Superior temporal gyrus (tissue), 1 donor: Measurements from ENCODE around the gene PHACTR1.
"Not testable (repeated sequence)": the region's sequence is repeated elsewhere in the genome, so short reads cannot be mapped to it uniquely, and the experiment has no call there.

ENCODE experiments used
- DNase-seq: peaks from one replicate; pipeline ENCODE4 v3.0.0-alpha.2; 2016; ENCODE audit errors: extremely low spot score

Gene PHACTR1

GRCh38 chr6:12749531-12750379, 33.2 kb downstream of the PHACTR1 start:
- DNase-seq: no peak

DNA sequence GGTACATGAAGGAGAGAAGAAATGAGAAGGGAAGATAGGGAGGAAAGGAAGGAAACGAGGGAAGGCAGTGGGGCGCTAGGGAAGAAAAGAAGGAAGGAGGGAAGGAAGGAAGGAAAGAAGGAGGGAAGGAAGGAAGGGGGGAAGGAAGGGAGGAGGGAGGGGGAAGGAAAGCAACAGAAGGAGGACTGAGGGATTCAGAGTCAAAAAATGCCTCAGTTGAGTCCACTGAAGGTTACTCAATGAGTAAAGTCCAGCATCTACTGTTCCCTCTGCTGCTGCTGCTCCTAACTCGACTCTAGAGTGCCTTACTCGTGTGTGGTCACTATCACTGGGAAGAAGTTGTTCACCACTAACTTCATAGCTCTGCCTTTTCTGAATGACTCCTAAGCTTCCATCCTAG, 33.8 kb downstream of the PHACTR1 start:
- no peak for DNase-seq

DNA sequence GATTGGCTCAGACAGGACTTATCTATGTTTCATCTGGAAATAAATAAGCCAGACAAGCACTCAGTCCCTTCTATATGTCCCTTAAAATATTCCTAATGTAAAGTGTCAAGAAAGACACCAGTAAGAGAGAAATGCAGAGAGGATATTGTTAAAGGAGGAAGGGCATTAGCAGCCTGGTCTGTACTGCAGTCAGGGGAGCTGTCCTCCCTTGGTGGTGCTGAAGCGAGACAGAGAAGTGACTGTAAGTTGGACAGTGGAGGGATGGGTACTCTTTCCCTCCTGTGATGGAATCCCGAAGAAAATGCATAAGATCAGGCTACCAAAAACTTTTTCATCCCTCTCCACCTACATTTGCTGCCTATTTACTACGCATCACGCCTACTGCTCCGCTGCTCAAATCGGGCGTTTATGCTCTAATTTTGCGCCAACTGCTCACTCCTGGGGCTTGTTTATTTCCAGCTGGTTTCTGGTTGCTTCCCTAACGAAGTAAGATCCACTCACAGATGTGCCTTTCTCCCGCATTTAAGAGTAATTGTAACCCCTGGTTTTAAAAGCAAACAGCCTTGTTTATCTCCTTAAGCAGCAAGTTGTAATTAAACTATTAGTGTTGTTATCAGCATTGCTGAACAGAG, 35.2 kb downstream of the PHACTR1 start:
- peak; percentile 56 for DNase-seq

DNA sequence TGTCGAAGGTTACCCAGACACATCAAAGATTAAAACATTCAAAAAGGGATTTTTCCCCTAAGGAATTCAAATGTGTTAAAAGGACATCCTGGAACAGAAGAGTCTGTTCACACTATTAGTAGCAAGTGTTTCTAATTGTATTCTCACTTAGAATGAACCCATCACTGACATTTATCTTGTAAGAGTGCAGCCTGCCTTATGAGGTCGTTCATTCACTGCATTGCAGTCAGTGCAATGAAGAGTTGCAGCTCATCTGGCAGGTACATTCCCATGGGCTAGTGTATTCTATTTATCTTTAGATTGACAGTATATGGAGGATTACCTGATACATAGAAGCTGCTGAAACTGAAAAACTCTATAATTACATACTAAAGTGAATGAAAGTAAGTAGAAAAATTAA, 36.5 kb downstream of the PHACTR1 start:
- DNase-seq: no peak

DNA sequence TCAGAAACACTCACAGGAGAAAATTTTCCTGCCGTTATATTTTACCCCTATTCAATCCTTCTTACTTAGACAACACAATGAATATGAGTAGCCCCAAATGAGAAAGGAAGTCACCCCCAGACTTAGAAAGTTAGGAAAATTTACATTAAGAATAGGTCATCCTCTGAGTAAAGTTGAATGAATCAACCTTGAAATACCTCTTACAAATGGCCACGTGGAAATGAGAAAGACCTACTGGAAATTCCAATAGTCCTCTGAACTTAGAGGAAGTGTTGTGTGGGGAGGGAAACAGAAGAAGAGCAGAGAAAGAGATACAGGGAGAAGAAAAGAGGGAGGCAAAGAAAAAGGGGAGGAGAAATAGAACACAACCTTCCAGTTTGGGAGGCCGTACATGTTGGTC, 43.7 kb downstream of the PHACTR1 start:
- DNase-seq: no peak

DNA sequence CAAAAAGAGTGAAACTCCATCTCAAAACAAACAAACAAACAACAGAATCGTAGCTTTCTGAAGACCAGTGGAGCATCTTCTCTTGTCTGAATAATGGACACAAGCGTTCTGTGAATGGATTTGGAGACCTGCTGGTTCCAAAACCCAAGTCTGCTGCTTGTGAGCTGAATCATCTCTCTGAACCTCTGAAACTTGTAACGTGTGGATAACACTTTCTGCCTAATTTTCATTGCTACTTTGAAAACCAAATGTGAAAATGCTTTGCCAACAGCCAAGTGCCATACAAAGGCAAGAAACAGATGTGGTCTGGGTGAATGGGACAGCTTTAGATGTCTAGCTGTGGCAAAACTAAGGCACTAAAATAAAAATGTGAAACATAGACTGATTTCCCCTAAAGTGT, 44.3 kb downstream of the PHACTR1 start:
- DNase-seq: no peak

GRCh38 chr6:12761376-12762115, 45.0 kb downstream of the PHACTR1 start:
- DNase-seq: no peak

GRCh38 chr6:12762731-12763434, 46.3 kb downstream of the PHACTR1 start:
- DNase-seq: not testable (repeated sequence)

DNA sequence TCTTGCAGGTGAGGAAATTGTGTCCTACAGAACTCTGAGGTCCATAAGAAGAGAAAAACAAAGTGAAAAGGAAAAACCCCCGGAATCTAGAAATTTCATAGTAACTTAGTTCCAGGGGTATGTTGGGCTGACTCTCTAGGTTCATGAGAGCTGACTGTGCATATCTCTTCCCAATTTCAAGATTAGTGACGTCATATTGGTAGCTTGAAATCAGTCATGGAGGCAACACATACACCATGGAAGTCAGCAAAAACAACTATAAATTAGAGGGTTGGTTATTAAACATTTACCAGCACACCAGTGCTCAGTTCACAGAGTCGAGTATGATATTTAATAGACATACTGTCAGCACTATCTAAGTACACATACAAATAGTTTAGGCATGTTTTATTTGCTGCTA, 49.8 kb downstream of the PHACTR1 start:
- no peak for DNase-seq

DNA sequence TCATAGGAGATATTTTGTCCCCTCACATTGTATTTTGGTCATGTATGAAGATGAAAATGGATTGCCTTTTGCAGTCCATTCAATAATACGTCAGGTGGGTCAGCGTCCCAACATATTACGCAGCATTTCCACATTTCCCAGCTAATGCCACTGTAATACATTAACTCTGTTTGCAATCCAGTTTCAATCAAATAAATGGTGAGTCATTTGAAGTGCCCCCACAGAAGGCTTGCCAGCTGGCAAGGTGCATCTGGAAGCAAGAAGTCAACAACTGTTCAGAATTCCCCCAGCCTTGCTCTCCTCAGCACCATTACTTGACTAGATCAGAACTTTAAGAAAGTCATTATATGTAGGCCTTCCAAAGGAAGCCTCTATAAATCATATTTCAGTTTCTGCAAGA, 50.4 kb downstream of the PHACTR1 start:
- no peak for DNase-seq

DNA sequence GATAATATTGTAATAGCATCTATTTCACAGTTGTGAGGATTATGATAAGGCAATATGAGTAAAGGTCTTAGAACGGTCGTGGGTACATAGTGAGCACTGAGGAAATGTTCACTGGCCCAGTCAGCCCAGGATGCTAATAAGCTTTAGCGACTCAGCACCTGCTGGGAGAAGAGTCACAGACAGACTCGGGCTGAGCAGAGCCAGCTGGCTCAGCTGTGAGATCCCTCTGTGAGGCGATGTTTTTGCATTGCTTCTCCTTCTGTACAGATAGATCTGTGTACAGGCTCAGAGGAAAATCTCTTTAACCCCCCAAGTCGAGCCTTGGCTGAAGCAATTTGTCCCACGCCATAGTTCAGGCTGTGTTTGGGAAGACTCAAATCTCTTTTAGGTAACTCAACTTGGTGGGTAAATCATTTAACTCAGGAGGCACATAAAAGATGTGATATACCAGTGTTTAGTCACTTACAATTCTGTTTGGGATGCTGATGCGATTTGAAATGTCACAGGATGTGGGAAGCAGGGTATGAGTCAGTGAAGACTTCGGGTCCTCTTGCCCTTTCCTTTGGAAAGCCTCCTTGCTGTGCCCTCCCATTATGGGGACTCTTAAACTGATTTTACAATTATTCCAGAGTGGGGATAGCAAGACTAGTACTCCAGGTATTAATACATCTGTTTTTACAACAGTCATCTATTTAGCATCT, 53.1 kb downstream of the PHACTR1 start:
- DNase-seq: peak; percentile 65

DNA sequence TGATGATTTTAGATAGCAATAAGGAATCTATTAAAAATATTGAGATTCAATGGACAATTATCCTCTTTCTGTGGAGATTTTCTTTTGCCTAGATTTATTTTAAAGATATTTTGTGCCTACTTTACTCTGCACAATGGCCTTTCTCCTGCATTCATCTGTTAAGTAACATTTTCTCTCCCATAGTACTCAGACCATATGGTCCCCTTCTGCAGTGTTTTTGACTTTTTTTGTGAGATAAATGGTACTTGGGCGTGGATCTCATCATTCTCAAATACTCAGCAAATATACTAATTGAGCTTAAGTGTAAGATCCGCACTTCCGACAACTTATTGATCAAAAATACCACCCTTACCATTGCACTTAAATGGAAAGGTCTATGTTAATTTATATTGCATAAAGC, 55.8 kb downstream of the PHACTR1 start:
- no peak for DNase-seq

- DNase-seq: no peak
Observed at GRCh38 chr6:12776291-12776690, 59.7 kb downstream of the PHACTR1 start.

GRCh38 chr6:12779772-12780171, 63.2 kb downstream of the PHACTR1 start:
- no peak for DNase-seq

DNA sequence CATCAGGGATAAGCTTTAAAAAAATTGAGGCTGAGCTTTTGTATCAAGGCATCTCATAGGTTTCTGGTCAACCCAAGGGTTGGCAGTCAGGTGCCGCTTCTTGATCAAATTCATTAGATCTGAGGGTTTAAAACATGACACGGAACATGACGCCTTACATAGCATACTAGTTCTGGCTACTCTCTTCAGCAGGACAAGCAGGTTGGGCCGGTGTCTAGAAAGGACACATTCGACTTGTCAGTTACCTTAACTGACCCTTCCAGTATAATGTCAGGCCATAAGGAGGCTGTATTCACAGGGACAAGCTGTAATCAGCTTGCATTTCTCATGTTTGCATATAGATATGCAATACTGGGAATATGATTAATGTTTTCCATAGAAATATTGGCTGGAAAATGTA, 65.6 kb downstream of the PHACTR1 start:
- DNase-seq: no peak

DNA sequence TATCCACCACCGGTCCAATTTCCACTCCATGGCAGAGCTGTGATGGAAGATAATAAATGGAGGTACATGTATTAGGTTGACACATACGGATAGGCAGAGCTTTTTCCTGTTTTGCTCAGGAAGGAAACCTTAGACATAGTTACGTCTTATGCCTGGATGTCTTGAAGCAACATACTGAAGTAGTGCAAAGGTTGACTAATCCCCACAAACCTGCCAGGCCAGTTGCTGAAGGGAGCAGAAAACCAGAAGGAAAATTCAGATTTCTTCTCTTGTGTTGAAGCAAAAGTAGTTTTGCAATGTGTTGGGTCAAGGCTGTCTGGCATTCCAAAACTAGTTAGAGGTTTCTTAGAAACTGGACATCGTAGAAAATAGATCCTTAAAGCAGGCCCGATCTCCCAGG, 68.7 kb downstream of the PHACTR1 start:
- DNase-seq: no peak

DNA sequence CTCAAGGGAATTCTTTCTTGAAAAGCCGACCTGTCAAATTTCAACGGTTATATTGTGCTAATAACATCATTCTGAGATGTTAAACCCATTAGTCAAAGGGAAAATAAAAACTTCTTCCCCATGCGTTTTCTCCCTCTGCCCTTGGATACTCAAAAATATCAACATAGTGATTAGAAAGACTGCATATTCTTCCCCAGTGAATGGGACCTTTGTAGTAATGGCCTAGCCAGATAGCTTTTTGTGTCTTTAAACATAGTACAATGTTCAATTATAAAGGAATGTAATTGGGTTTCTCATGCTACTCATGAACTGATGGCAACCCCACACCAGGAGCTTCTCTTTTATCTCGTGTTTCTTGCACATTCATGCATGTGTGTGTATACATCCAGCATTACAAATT, 69.4 kb downstream of the PHACTR1 start:
- DNase-seq: no peak

GRCh38 chr6:12791371-12791770, 74.8 kb downstream of the PHACTR1 start:
- no peak for DNase-seq

DNA sequence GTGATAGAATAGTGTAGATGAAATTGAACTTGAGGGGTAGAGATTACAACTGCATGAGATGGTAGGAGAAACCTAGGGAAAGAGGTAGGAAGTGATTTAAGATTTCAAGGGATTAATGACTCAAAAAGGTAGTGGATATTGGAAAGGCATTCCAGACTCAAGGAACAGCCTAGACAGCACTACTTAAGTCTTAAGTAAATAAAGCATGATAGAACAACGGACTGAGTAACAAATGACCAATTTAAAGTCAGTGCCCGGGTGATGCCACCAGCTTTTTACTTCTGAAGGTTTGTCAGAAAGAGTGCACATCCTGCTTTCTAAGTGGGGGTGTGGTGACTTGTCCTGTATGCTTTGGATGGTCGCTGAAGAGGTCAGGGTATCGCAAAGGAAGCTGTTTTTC, 81.8 kb downstream of the PHACTR1 start:
- no peak for DNase-seq

DNA sequence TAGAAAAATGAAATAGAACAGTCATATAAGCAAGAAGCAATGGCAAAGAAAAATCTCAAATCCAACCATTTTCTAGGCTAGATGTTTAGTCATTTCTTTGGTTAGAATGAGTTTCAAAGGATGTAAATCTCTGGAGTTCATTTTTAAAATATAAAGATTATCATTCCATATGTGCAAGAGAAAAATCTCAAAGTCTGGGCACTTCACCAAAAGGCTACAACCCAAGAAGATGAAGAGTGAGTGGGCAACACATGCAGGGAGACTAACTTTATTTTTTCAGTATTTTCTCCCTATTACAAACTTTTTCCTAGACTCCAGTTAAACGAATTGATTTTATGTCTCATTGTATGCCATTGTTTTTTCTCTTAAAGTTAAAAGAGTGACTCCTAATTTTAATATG, 83.6 kb downstream of the PHACTR1 start:
- peak; percentile 57 for DNase-seq

DNA sequence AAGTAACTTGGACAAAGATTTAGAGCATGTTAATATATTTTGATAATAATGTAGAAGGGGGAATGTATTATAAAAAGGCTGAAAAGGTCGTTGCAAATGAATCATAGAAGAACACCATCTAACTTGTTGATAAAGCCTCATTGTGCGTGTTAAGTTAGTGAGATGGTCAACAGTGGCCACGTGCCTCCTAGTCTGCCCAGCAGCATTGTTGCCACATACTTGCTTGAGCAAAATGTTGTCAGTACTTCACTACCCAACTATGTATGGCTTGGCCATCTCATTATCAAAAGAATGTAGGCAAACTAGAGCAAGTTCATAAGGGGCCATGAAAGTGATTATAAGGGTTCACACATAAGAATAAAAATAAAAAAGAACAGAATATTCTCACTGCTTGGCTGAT, 84.6 kb downstream of the PHACTR1 start:
- no peak for DNase-seq

- DNase-seq: no peak
Observed at GRCh38 chr6:12802440-12802839, 85.9 kb downstream of the PHACTR1 start.
